GM12864 (cell line): ENCODE results near the gene LRFN4.
A peak's percentile ranks its signal among the peaks of the same experiment; 100 is the strongest.

Experiments
- DNase-seq: peaks from one replicate; pipeline ENCODE4 v3.0.0-alpha.2; 2011; ENCODE audit warnings: low read depth
- H3K4me3 ChIP-seq: 2 replicates; pipeline ENCODE4 v1.5.1; 2011; ENCODE audit warnings: mild to moderate bottlenecking, low read depth, low read length, control low read depth
- TF ChIP-seq, protein P1 (sequence below): IDR thresholded peaks from 2 replicates; pipeline ENCODE4 v1.5.1; 2011; ENCODE audit warnings: low read depth, mild to moderate bottlenecking, moderate library complexity, low read length, control low read depth, inconsistent platforms; ENCODE audit errors: missing control alignments

Gene LRFN4

DNA sequence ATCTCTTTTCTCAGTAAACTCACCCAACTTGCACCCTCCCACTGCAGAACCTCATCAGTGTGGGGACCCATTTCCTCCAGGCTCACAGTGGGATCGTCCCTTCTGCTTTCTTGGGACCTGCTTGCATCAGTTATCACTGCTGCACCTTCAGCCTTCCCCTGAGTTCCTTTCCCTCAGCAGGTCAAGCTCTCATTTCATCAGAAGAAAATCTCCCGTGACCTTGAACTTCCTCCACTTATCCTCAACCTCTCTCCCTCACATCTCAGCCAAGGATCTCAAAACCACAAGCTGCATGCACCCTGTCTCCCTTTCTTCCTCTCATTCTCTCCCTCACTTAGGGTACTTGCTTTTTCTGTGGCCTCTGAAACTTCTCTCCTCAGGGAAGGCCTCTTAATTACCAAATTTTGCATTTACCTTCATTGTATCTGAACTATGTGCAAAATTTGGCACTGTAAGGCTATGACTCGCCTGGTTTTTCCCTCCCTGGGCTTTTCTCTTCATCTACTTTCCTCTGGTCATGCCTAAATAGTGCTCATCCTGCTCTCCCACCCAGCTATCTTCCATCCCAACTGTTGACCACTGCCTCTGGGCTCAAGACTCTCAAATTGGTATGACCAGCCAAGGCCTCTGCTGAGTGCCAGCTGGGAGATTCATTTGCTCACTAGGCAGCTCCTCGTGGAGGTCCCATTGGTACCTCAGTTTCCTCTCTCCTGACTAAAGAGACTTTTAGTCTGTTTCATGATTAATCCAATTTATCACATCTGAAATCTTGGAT lies 16.4 kb upstream of the LRFN4 start:
- no peak overlapping the region for H3K4me3 ChIP-seq
- DNase-seq: no peak
- TF ChIP-seq, protein P1, sequence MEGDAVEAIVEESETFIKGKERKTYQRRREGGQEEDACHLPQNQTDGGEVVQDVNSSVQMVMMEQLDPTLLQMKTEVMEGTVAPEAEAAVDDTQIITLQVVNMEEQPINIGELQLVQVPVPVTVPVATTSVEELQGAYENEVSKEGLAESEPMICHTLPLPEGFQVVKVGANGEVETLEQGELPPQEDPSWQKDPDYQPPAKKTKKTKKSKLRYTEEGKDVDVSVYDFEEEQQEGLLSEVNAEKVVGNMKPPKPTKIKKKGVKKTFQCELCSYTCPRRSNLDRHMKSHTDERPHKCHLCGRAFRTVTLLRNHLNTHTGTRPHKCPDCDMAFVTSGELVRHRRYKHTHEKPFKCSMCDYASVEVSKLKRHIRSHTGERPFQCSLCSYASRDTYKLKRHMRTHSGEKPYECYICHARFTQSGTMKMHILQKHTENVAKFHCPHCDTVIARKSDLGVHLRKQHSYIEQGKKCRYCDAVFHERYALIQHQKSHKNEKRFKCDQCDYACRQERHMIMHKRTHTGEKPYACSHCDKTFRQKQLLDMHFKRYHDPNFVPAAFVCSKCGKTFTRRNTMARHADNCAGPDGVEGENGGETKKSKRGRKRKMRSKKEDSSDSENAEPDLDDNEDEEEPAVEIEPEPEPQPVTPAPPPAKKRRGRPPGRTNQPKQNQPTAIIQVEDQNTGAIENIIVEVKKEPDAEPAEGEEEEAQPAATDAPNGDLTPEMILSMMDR: no peak

DNA sequence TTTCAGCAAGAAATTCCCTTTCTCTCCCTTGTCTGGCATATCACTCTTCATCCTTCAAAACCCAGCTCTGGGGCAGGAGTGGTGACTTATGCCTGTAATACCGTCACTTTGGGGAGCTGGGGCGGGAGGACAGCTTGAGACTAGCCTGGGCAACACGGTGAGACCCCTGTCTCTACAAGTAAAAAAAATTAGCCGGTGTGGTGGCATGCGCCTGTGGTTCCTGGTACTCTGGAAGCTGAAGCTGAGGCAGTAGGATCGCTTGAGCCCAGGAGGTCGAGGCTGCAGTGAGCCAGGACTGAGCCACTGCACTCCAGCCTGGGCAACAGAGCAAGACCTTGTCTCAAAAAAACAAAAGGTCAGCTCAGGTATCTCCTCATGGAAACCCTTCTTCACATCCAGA lies 15.0 kb upstream of the LRFN4 start:
- peak overlapping the region; percentile 65 for H3K4me3 ChIP-seq
- DNase-seq: no peak
- TF ChIP-seq, protein P1: no peak

DNA sequence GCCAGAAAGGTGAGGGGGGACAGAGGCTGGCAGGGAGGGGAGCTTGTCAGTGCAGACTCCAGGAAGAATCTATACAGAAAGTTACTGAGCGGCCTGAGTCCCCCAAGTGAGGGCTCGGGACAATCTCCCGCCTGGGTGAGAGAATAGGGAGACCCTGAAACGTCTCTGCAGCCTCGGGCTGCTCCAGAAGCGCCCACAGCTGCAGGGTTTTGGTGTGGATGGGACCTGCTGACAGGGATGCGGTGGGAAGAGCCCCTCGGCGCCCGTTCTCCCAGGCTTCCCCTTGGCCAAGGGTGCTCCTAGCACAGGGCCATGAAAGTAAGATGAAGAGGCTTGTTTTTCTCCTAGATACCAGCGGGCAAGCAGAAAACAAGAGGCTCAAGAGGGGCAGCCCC lies 14.4 kb upstream of the LRFN4 start:
- TF ChIP-seq, protein P1: no peak
- DNase-seq: no peak
- H3K4me3 ChIP-seq: peak overlapping the region; percentile 65

DNA sequence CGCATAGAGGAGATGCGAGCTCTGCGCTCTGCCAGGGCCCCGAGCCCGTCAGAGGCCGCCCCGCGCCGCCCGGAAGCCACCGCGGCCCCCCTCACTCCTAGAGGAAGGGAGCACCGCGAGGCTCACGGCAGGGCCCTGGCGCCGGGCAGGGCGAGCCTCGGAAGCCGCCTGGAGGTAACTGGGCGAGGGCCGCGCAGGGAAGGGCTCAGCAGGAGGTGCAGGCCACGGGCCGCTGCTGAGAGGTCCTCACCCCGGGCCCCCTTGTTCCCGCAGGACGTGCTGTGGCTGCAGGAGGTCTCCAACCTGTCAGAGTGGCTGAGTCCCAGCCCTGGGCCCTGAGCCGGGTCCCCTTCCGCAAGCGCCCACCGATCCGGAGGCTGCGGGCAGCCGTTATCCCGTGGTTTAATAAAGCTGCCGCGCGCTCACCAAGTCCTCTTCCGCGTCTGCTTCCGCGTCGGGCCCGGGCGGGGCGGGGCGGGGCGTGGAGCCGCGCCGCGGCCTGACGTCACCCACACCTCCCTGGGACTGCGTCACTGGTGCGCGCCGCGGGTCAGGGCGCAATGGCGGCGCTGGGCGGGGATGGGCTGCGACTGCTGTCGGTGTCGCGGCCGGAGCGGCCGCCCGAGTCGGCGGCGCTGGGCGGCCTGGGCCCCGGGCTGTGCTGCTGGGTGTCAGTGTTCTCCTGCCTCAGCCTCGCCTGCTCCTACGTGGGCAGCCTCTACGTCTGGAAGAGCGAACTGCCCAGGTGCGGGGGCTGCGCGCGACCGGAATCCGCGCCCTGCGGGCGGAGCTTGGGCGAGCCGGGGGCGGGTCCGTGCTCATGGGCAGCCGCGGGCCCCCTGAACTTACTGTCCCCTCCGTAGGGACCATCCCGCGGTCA lies 13.7 kb upstream of the LRFN4 start, which contains the start of gene RCE1:
TSS of gene RCE1 (plus strand) at position 546 of the 880 bp plus-strand sequence. CDS start at position 561, 15 bp downstream.
- DNase-seq: peak; percentile 35
- TF ChIP-seq, protein P1: no peak
- peak within 1 kb of the TSS; percentile 65 for H3K4me3 ChIP-seq

DNA sequence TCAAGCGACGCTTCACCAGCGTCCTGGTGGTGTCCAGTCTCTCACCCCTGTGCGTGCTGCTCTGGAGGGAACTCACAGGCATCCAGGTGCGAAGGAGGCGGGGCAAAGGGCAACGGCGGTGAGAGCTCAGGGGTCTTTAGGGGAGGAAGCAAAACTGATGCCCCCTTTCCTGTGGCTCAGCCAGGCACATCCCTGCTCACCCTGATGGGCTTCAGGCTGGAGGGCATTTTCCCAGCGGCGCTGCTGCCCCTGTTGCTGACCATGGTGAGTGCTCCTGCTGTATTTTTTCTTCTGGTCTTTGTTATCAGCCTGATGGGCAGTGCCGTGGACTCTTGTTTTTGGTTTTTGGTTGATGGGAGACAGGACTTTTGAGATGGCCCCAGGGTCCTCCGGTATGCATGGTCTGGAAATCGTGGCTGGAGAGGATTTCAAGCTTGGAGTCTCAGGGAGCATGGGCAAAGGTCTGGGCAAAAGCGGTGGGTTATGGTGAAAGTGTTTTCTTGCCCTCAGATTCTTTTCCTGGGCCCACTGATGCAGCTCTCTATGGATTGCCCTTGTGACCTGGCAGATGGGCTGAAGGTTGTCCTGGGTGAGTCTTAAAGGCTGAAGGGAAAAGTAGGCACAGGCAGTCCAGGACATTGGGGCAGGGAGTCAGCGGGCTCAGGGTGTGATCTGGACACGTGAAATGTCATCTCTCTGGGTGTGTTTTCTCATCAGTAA lies 12.9 kb upstream of the LRFN4 start:
- DNase-seq: no peak
- H3K4me3 ChIP-seq: peak overlapping the region; percentile 65
- TF ChIP-seq, protein P1: no peak

DNA sequence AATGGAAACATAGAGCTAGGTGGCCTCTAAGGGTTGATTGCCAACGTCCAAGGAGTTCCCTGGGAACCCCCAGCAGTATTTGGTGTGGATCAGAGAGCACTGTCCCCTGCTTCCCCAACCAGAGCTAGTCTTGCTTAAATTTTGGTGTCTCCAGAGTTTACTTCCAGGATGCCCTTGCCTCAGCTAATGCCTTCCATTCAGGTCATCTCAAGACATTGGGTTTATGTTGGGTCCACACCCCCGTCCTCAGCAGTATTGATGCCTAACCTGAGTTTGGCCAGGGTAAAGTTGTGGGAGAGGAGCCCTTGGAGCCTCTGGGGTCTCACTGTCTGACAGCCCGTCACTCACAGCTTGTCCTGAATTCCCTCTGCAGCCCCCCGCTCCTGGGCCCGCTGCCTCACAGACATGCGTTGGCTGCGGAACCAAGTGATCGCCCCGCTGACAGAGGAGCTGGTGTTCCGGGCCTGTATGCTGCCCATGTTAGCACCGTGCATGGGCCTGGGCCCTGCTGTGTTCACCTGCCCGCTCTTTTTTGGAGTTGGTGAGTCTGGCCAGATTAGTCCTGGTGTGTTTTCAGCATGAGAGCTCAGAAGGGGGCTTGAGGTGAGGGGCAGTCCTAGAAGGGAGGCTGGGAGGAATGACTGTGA lies 12.2 kb upstream of the LRFN4 start:
- H3K4me3 ChIP-seq: peak overlapping the region; percentile 65; the same call in 1 of the 2 replicates

More for the DNA sequence above, 12.2 kb upstream of the LRFN4 start:
- TF ChIP-seq, protein P1: no peak
- no peak for DNase-seq
